ENCODE results near the gene ZNF789. TPM values are rescaled to one million over a fixed set of nuclear protein-coding genes. Genes with fewer than 3 reads are reported as not detected.
A peak's percentile ranks its signal among the peaks of the same experiment; 100 is the strongest.

The ZNF789 gene
- total and polyA plus RNA-seq, 3 donors from 2014 or later: 26.2 to 32.0 (median 30.9) TPM

DNA sequence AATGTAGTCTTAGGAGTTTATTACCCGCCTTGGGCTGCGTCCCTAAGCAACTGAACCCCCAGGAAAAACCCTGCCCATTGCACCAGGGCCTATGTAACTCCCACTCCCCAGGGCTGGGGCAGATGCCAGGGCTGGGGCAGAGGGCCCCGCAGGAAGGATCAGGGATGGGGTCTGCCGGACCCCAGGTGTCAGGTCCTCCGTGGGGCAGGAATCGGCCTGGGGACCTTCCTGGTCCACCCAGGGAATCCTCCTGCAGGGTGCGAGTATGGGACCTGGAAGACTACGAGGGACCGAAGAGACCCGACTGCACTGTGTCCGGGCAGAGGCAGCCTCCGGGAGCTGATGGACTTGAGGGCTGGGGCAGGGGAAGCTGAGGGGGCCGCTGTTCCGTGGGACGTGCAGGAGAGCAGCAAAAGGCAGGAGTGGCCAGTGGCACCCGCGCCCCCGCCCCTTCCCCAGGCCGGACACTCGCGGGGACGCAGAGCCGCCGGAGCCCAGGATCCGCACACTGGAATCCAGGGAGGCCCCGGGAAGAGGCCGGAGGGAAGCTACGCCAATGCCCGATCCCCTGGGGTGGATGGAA, 4.3 kb upstream of the ZNF789 start:
- intact Hi-C loops (cut with DNase I; ENCODE audit: low total_unique reads): no loop called here
- H3K4me1 ChIP-seq: peaks cover 8% of the 10 kb centered on the region
- no peaks in the 10 kb centered on the region for H3K27me3 ChIP-seq
- no peak overlapping the region for H3K4me3 ChIP-seq
- no peak for DNase-seq
- WGBS, 2 donors: 56 to 79% methylated on average over 16 to 29 of the region's 29 CpGs
- H3K9me3 ChIP-seq: no peaks in the 10 kb centered on the region
- H3K36me3 ChIP-seq (ENCODE audit: low read depth, missing control alignments): no peaks in the 10 kb centered on the region
- no peak overlapping the region for H3K27ac ChIP-seq
- TF ChIP-seq CTCF (IDR thresholded peaks at IDR 0.05): no peak
- TF ChIP-seq POLR2A (IDR thresholded peaks at IDR 0.05): no peak

GRCh38 chr7:99469381-99470065, 3.2 kb upstream of the ZNF789 start:
- H3K9me3 ChIP-seq: no peaks in the 10 kb centered on the region
- peak overlapping the region in 1 of 2 donors; percentile 47 for H3K27ac ChIP-seq
- intact Hi-C loops (cut with DNase I; ENCODE audit: low total_unique reads): no loop called here
- no peaks in the 10 kb centered on the region for H3K36me3 ChIP-seq (ENCODE audit: low read depth, missing control alignments)
- H3K27me3 ChIP-seq: no peaks in the 10 kb centered on the region
- WGBS, 2 donors: 30 to 38% methylated on average over 23 of the region's 23 CpGs
- no peak for DNase-seq
- TF ChIP-seq POLR2A (IDR thresholded peaks at IDR 0.05) (no peak), CTCF (IDR thresholded peaks at IDR 0.05) (no peak)
- H3K4me3 ChIP-seq: no peak overlapping the region
- H3K4me1 ChIP-seq: peaks cover 12% of the 10 kb centered on the region

- Histone ChIP-seq H3K4me3 (peak overlapping the region; percentile 78 to 86), H3K27me3 (no peaks in the 10 kb centered on the region), H3K9me3 (no peaks in the 10 kb centered on the region), H3K4me1 (peaks cover 16% of the 10 kb centered on the region), H3K27ac (peak overlapping the region; percentile 64 to 79), H3K36me3 (ENCODE audit: low read depth, missing control alignments) (no peaks in the 10 kb centered on the region)
- DNase-seq: peak; percentile 53
- WGBS, 2 donors: 2 to 3% methylated on average over 7 of the region's 7 CpGs
- TF ChIP-seq CTCF (IDR thresholded peaks at IDR 0.05) (no peak), POLR2A (IDR thresholded peaks at IDR 0.05) (no peak)
- intact Hi-C loops (cut with DNase I; ENCODE audit: low total_unique reads): no loop called here
Observed at GRCh38 chr7:99473315-99473596, 566 bp downstream of the ZNF789 start.

- Histone ChIP-seq H3K9me3 (no peaks in the 10 kb centered on the region), H3K27me3 (no peaks in the 10 kb centered on the region), H3K4me3 (no peak overlapping the region), H3K27ac (no peak overlapping the region), H3K4me1 (peaks cover 25% of the 10 kb centered on the region), H3K36me3 (ENCODE audit: low read depth, missing control alignments) (no peaks in the 10 kb centered on the region)
- 85 to 87% methylated on average over 5 of the region's 5 CpGs for WGBS, 2 donors
- intact Hi-C loops (cut with DNase I; ENCODE audit: low total_unique reads): no loop called here
- no peak for TF ChIP-seq CTCF (IDR thresholded peaks at IDR 0.05)
- no peak for TF ChIP-seq POLR2A (IDR thresholded peaks at IDR 0.05)
- DNase-seq: no peak
Observed at GRCh38 chr7:99476107-99476506, 3.4 kb downstream of the ZNF789 start.

Measured in testis (tissue), 3 donors.